SU-DHL-6 (cell line): Measurements from ENCODE around the gene LRRK1.

ENCODE experiments used
- H2AFZ ChIP-seq: fragments of 200-600 bp; sonication (generic); 2 replicates; pipeline ENCODE4 v1.6.1; 2014; ENCODE audit warnings: low read depth, mild to moderate bottlenecking, moderate library complexity, mixed read lengths, antibody characterized with exemption, low read length; ENCODE audit not compliant: severe bottlenecking
- H3F3A ChIP-seq: fragments of 200-600 bp; shearing (Covaris generic); 2 replicates; pipeline ENCODE4 v1.6.0; 2016; ENCODE audit warnings: antibody characterized with exemption, mild to moderate bottlenecking; ENCODE audit not compliant: insufficient read depth
- H3K27ac ChIP-seq: fragments of 200-600 bp; sonication (generic); 2 replicates; pipeline ENCODE4 v1.5.1; 2016; ENCODE audit warnings: low read depth, mild to moderate bottlenecking, low read length, moderate library complexity, mixed read lengths
- H3K27me3 ChIP-seq: fragments of 200-600 bp; sonication (generic), shearing (Covaris generic); 2 replicates; pipeline ENCODE4 v1.6.0; 2014; ENCODE audit warnings: mild to moderate bottlenecking, low read length
- H3K36me3 ChIP-seq: fragments of 200-600 bp; sonication (generic); 2 replicates; pipeline ENCODE4 v1.6.1; 2014; ENCODE audit warnings: mild to moderate bottlenecking, low read length, mixed read lengths
- H3K4me2 ChIP-seq: fragments of 300-600, 200-600 bp; shearing (Covaris generic), sonication (generic); 2 replicates; pipeline ENCODE4 v1.6.0; 2014; ENCODE audit warnings: low read length, low read depth, mild to moderate bottlenecking; ENCODE audit not compliant: poor library complexity, severe bottlenecking
- H3K4me3 ChIP-seq: fragments of 200-600 bp; sonication (generic); 2 replicates; pipeline ENCODE4 v1.5.1; 2014; ENCODE audit warnings: antibody characterized with exemption, low read length, mild to moderate bottlenecking, mixed read lengths; ENCODE audit not compliant: insufficient read depth, poor library complexity, severe bottlenecking
- H3K79me2 ChIP-seq: fragments of 200-600 bp; sonication (generic); 2 replicates; pipeline ENCODE4 v1.6.1; 2014; ENCODE audit warnings: mild to moderate bottlenecking, low read length, moderate library complexity; ENCODE audit not compliant: insufficient read depth
- H3K9ac ChIP-seq: fragments of 200-600 bp; sonication (generic); 2 replicates; pipeline ENCODE4 v1.7.0; 2014; ENCODE audit warnings: mild to moderate bottlenecking, low read length
- H3K9me2 ChIP-seq: fragments of 200-600 bp; sonication (generic); replicated peaks from 2 replicates; pipeline ENCODE4 v1.6.1; 2014; ENCODE audit warnings: low read length; ENCODE audit not compliant: insufficient read depth
- H3K9me3 ChIP-seq: fragments of 200-600 bp; sonication (generic); 2 replicates; pipeline ENCODE4 v1.6.1; 2014; ENCODE audit warnings: low read length, mixed read lengths; ENCODE audit not compliant: insufficient read depth
- H4K20me1 ChIP-seq: fragments of 200-600 bp; sonication (generic); 2 replicates; pipeline ENCODE4 v1.6.1; 2014; ENCODE audit warnings: low read depth, mild to moderate bottlenecking, antibody characterized with exemption, low read length, moderate library complexity, mixed read lengths
- CTCF ChIP-seq: fragments of 200-600 bp; sonication (generic); IDR thresholded peaks from one replicate; pipeline ENCODE4 v1.5.1; 2017; ENCODE audit warnings: antibody characterized with exemption, mild to moderate bottlenecking, low read length, moderate library complexity; ENCODE audit not compliant: insufficient read depth, poor library complexity, severe bottlenecking
- EZH2phosphoT487 ChIP-seq: fragments of 200-600 bp; sonication (generic), shearing (Covaris generic); conservative IDR thresholded peaks from 2 replicates; pipeline ENCODE4 v1.6.1; 2018; ENCODE audit warnings: mild to moderate bottlenecking, antibody characterized with exemption, low read length, moderate library complexity, mixed read lengths

LRRK1 gene

DNA sequence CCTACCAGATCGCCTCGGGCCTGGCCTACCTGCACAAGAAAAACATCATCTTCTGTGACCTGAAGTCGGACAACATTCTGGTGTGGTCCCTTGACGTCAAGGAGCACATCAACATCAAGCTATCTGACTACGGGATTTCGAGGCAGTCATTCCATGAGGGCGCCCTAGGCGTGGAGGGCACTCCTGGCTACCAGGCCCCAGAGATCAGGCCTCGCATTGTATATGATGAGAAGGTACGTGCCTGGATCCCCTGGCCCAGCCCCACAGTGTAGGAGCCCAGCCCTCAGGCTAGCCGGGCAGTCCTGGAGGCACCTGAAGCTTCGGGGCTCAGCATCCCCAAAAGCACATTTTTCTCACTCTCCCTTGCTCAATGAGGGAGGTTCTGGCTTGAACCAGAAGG lies 135.8 kb downstream of the LRRK1 start:
- Histone ChIP-seq H3K27me3 (no peaks in the 10 kb centered on the region), H4K20me1 (no peaks in the 10 kb centered on the region), H2AFZ (no peak overlapping the region), H3K4me2 (no peak overlapping the region), H3K9me2 (no peaks in the 10 kb centered on the region), H3K79me2 (no peaks in the 10 kb centered on the region), H3K9me3 (no peaks in the 10 kb centered on the region), H3K4me3 (no peak overlapping the region), H3F3A (no peaks in the 10 kb centered on the region), H3K36me3 (peaks cover 17% of the 10 kb centered on the region), H3K9ac (no peak overlapping the region), H3K27ac (no peak overlapping the region)
- TF ChIP-seq EZH2phosphoT487, result no peak
- TF ChIP-seq CTCF, result no peak

DNA sequence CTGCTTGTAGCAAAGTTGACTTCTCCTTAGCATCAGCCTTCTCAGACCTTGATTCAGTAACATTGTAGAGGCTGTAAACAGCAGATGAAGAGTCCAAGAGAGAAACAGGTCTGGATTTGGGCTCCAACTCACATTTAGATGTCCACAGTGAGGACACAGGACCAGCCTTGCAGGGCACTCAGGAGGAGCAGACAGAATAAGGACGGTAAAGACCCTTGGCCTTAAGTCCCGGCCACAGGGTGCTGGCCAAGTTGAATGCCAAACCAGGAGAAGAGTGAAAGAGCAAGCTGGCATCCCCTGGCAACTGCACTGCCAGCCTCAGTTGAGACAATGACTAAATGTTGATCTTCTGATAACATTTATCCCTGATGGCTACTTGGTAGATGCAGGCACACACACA lies 136.3 kb downstream of the LRRK1 start:
- H3K4me2 ChIP-seq, result no peak overlapping the region
- no peaks in the 10 kb centered on the region for H3K79me2 ChIP-seq
- H3K27me3 ChIP-seq, result no peaks in the 10 kb centered on the region
- no peaks in the 10 kb centered on the region for H3F3A ChIP-seq
- H3K4me3 ChIP-seq, result no peak overlapping the region
- H4K20me1 ChIP-seq, result no peaks in the 10 kb centered on the region
- H3K9ac ChIP-seq, result no peak overlapping the region
- no peak overlapping the region for H3K27ac ChIP-seq
- peaks cover 20% of the 10 kb centered on the region for H3K36me3 ChIP-seq
- H3K9me2 ChIP-seq, result no peaks in the 10 kb centered on the region
- no peaks in the 10 kb centered on the region for H3K9me3 ChIP-seq
- no peak overlapping the region for H2AFZ ChIP-seq
- TF ChIP-seq CTCF (no peak), EZH2phosphoT487 (no peak)

GRCh38 chr15:101056366-101057334 lies 137.5 kb downstream of the LRRK1 start:
- no peak for TF ChIP-seq EZH2phosphoT487
- peaks cover 20% of the 10 kb centered on the region for H3K36me3 ChIP-seq

More at GRCh38 chr15:101056366-101057334, 137.5 kb downstream of the LRRK1 start:
- H3K27ac ChIP-seq, result no peak overlapping the region
- no peak overlapping the region for H2AFZ ChIP-seq
- H3K4me3 ChIP-seq, result no peak overlapping the region
- H3K27me3 ChIP-seq, result no peaks in the 10 kb centered on the region
- no peak overlapping the region for H3K4me2 ChIP-seq
- H3F3A ChIP-seq, result peaks cover under 1% of the 10 kb centered on the region; the same call in 1 of the 2 replicates
- H3K79me2 ChIP-seq, result no peaks in the 10 kb centered on the region
- H4K20me1 ChIP-seq, result no peaks in the 10 kb centered on the region
- H3K9ac ChIP-seq, result no peak overlapping the region
- H3K9me3 ChIP-seq, result no peaks in the 10 kb centered on the region
- H3K9me2 ChIP-seq, result no peaks in the 10 kb centered on the region
